Mesenchymal stem cell (in vitro differentiated cells and primary cell): ENCODE results near the gene MKNK1.

Experiments used
- DNase-seq: peaks from one replicate; pipeline ENCODE4 v3.0.0-alpha.2; 2013
- H2AFZ ChIP-seq: one replicate; pipeline ENCODE4 v1.6.1; 2013; ENCODE audit warnings: low read depth, mild to moderate bottlenecking, control low read depth, inconsistent platforms, low read length, moderate library complexity
- H2AK5ac ChIP-seq: 2 replicates; pipeline ENCODE4 v1.6.1; 2013; ENCODE audit warnings: low read length, moderate library complexity, mild to moderate bottlenecking, inconsistent platforms; ENCODE audit not compliant: severe bottlenecking
- H2BK120ac ChIP-seq: one replicate; pipeline ENCODE4 v1.6.1; 2013; ENCODE audit warnings: low read depth, mild to moderate bottlenecking, inconsistent platforms, low read length, moderate library complexity
- H2BK12ac ChIP-seq, 2 experiments: one replicate each; pipeline ENCODE4 v1.6.1; 2013; ENCODE audit warnings: inconsistent platforms in 2 of 2, low read length in 2 of 2, mild to moderate bottlenecking in 2 of 2, moderate library complexity in 2 of 2, control low read depth in 1 of 2
- H2BK15ac ChIP-seq: one replicate; pipeline ENCODE4 v1.6.1; 2013; ENCODE audit warnings: mild to moderate bottlenecking, low read depth, inconsistent platforms; ENCODE audit not compliant: poor library complexity, severe bottlenecking
- H2BK5ac ChIP-seq: 2 replicates; pipeline ENCODE4 v1.6.1; 2013; ENCODE audit warnings: low read depth, mild to moderate bottlenecking, low read length, control low read depth, inconsistent platforms; ENCODE audit not compliant: poor library complexity, severe bottlenecking
- H3K14ac ChIP-seq, 2 experiments: one replicate each; pipeline ENCODE4 v1.6.1; 2013; ENCODE audit warnings: inconsistent platforms in 2 of 2, low read length in 2 of 2, control low read depth in 1 of 2, mild to moderate bottlenecking in 1 of 2, moderate library complexity in 1 of 2
- H3K18ac ChIP-seq, 2 experiments: one replicate each; pipeline ENCODE4 v1.6.1; 2013; ENCODE audit warnings: inconsistent platforms in 2 of 2, low read length in 2 of 2, control low read depth in 1 of 2, low read depth in 1 of 2, mild to moderate bottlenecking in 1 of 2
- H3K23ac ChIP-seq, 2 experiments: one replicate each; pipeline ENCODE4 v1.6.1; 2013; ENCODE audit warnings: inconsistent platforms in 2 of 2, low read length in 2 of 2, mild to moderate bottlenecking in 2 of 2, moderate library complexity in 2 of 2, control low read depth in 1 of 2
- H3K27ac ChIP-seq: 2 replicates; pipeline ENCODE4 v1.5.1; 2013; ENCODE audit warnings: mild to moderate bottlenecking, moderate library complexity, low read length, control low read depth, inconsistent platforms; ENCODE audit not compliant: poor library complexity, severe bottlenecking
- H3K27me3 ChIP-seq, 2 experiments: 2 replicates each; pipeline versions ENCODE4 v1.6.1 to v1.7.0; 2013; ENCODE audit warnings: low read length in 2 of 2, mild to moderate bottlenecking in 2 of 2, moderate library complexity in 2 of 2, control low read depth in 1 of 2, inconsistent platforms in 1 of 2; ENCODE audit not compliant: control insufficient read depth in 1 of 2, insufficient read depth in 1 of 2
- H3K36me3 ChIP-seq, 2 experiments: 2 replicates each; pipeline versions ENCODE4 v1.6.1 to v1.7.0; 2013; ENCODE audit warnings: low read length in 2 of 2, control low read depth in 1 of 2, inconsistent platforms in 1 of 2, low read depth in 1 of 2, mild to moderate bottlenecking in 1 of 2; ENCODE audit not compliant: insufficient read depth in 2 of 2, control insufficient read depth in 1 of 2
- H3K4ac ChIP-seq, 2 experiments: one replicate each; pipeline ENCODE4 v1.6.1; 2013; ENCODE audit warnings: inconsistent platforms in 2 of 2, low read length in 2 of 2, mild to moderate bottlenecking in 2 of 2, moderate library complexity in 2 of 2, control low read depth in 1 of 2, low read depth in 1 of 2
- H3K4me1 ChIP-seq: 2 replicates; pipeline ENCODE4 v1.6.1; 2013; ENCODE audit warnings: low read depth, low read length, control low read depth; ENCODE audit not compliant: control insufficient read depth, insufficient read depth
- H3K4me2 ChIP-seq: 2 replicates; pipeline ENCODE4 v1.6.1; 2013; ENCODE audit warnings: low read length, mild to moderate bottlenecking, inconsistent platforms; ENCODE audit not compliant: poor library complexity, severe bottlenecking
- H3K4me3 ChIP-seq, 2 experiments: 2 replicates each; pipeline versions ENCODE4 v1.5.1 to v1.7.0; 2013; ENCODE audit warnings: low read length in 2 of 2, mild to moderate bottlenecking in 2 of 2, control low read depth in 1 of 2, low read depth in 1 of 2; ENCODE audit not compliant: insufficient read depth in 1 of 2
- H3K79me1 ChIP-seq: replicated peaks from 2 replicates; pipeline ENCODE4 v1.6.1; 2013; ENCODE audit warnings: mild to moderate bottlenecking, control low read depth, low read length, inconsistent platforms; ENCODE audit not compliant: poor library complexity, severe bottlenecking
- H3K9ac ChIP-seq: 2 replicates; pipeline ENCODE4 v1.7.0; 2013; ENCODE audit warnings: mild to moderate bottlenecking, low read length, moderate library complexity
- H3K9me3 ChIP-seq: 2 replicates; pipeline ENCODE4 v1.7.0; 2013; ENCODE audit warnings: mild to moderate bottlenecking, low read length; ENCODE audit not compliant: control insufficient read depth
- H4K8ac ChIP-seq: one replicate; pipeline ENCODE4 v1.6.1; 2013; ENCODE audit warnings: inconsistent platforms, mild to moderate bottlenecking, low read length, moderate library complexity
- H4K91ac ChIP-seq: one replicate; pipeline ENCODE4 v1.6.1; 2013; ENCODE audit warnings: mild to moderate bottlenecking, low read length, inconsistent platforms
- WGBS: methylation state at CpG from one replicate; pipeline ENCODE4 v1.1.7; 2013; ENCODE audit warnings: mixed read lengths; 5-methylcytosine and 5-hydroxymethylcytosine counted together

Gene MKNK1

GRCh38 chr1:46549697-46550681 lies 54.1 kb downstream of the MKNK1 start:
- H3K4me3 ChIP-seq = no peak overlapping the region
- no peaks in the 10 kb centered on the region for H3K79me1 ChIP-seq
- H4K91ac ChIP-seq = no peak overlapping the region
- H3K4me2 ChIP-seq = no peak overlapping the region
- H2AK5ac ChIP-seq = no peak overlapping the region
- H3K27me3 ChIP-seq = peaks cover 69 to 73% of the 10 kb centered on the region in 2 experiments
- H3K27ac ChIP-seq = no peak overlapping the region
- H2BK120ac ChIP-seq = no peak overlapping the region
- H2BK12ac ChIP-seq = no peak overlapping the region
- H2BK5ac ChIP-seq = no peak overlapping the region
- WGBS = 64% methylated on average over 18 of the region's 20 CpGs
- H3K18ac ChIP-seq = no peak overlapping the region
- peak overlapping the region in 1 of 2 experiments; percentile 5 for H3K14ac ChIP-seq
- H4K8ac ChIP-seq = no peak overlapping the region
- H3K36me3 ChIP-seq = no peaks in the 10 kb centered on the region
- H3K4ac ChIP-seq = no peak overlapping the region
- DNase-seq = peak; percentile 82
- peak overlapping the region; percentile 55 for H3K9ac ChIP-seq
- H2BK15ac ChIP-seq = no peak overlapping the region
- H2AFZ ChIP-seq = no peak overlapping the region
- H3K23ac ChIP-seq = no peak overlapping the region
- H3K4me1 ChIP-seq = peaks cover 2% of the 10 kb centered on the region
- H3K9me3 ChIP-seq = no peaks in the 10 kb centered on the region

DNA sequence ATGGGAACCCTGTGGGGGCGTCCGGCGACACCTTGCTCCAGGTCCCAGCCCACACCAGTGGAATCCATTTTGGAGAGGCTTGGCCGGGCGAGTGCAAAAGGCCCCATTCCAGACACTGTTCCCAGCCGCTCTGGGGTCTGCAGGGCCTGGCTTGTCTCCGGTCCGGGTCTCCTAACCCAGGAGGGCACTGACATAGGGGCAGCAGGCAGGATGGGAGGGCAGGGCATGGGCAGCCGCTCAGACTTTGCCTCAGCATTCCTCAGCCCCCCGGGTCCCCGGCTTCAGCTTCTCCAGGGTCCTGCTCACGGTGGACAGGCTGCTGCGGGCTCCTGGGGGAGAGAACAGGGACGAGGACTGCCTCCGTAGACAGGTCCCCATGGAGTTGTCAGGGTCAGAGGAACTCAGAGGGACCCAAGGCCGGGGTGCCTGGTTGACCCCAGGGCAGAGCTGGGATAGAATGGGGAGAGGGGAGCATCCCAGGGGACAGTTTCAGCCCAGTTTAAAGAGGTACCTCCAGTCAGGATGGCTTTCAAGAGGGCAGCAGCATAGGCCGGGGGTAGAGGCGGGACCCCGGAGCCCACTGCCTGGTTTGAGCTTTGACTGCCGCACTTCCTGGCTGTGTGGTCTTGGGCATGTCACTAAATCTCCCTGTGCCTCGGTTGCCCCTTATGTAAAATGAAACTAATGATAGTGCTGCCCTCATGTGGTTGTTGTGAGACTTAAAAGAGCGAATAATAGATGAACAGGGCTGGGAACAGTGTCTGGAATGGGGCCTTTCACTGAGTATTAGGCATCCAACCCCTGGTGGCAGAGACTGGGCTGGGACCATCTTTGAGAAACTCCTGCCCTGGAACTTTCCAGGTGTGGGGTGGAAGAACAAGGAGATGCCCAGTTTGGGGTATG lies 56.3 kb downstream of the MKNK1 start:
- peak overlapping the region; percentile 24 for H3K9ac ChIP-seq
- no peak overlapping the region for H3K23ac ChIP-seq
- H3K18ac ChIP-seq = peak overlapping the region in 1 of 2 experiments; percentile 28
- H3K27me3 ChIP-seq = peaks cover 84 to 86% of the 10 kb centered on the region in 2 experiments
- H2BK15ac ChIP-seq = no peak overlapping the region
- H3K4me3 ChIP-seq = no peak overlapping the region
- no peak overlapping the region for H2AK5ac ChIP-seq
- H3K36me3 ChIP-seq = no peaks in the 10 kb centered on the region
- no peak overlapping the region for H3K4me2 ChIP-seq
- no peak overlapping the region for H2BK12ac ChIP-seq
- DNase-seq = peak; percentile 68
- no peaks in the 10 kb centered on the region for H3K79me1 ChIP-seq
- H4K91ac ChIP-seq = no peak overlapping the region
- no peak overlapping the region for H3K27ac ChIP-seq
- H4K8ac ChIP-seq = peak overlapping the region; percentile 32
- no peak overlapping the region for H3K14ac ChIP-seq
- 56% methylated on average over 22 of the region's 22 CpGs for WGBS
- no peaks in the 10 kb centered on the region for H3K9me3 ChIP-seq
- no peak overlapping the region for H2BK120ac ChIP-seq
- no peak overlapping the region for H2AFZ ChIP-seq
- H2BK5ac ChIP-seq = no peak overlapping the region
- peaks cover 6% of the 10 kb centered on the region for H3K4me1 ChIP-seq
- H3K4ac ChIP-seq = no peak overlapping the region

DNA sequence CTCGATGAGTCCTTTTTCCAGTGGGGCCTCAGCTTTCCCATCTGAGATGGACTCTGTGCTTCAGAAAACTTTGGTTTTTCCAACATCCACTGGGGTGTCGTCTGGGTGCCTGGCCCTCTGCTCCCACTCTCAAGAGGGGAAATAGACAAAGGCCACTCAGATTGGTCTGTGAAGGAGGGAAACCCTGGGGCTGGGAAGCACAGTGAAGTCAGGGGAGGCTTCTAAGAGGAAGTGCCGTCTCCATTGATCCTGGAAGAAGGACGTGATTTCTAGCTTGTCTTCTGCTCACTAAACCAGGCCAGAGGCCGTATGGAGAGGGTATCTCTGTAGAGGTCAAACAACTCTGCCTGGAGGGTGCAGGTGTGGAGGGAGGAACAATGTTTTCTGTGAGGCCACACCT lies 57.9 kb downstream of the MKNK1 start:
- Histone ChIP-seq H2AK5ac (no peak overlapping the region), H3K27me3 (peaks cover 80 to 83% of the 10 kb centered on the region in 2 experiments), H3K36me3 (no peaks in the 10 kb centered on the region), H3K79me1 (no peaks in the 10 kb centered on the region), H3K4me1 (peaks cover 6% of the 10 kb centered on the region), H3K18ac (no peak overlapping the region), H2BK12ac (no peak overlapping the region), H3K9ac (no peak overlapping the region), H3K14ac (no peak overlapping the region), H3K23ac (no peak overlapping the region), H3K9me3 (no peaks in the 10 kb centered on the region), H2AFZ (no peak overlapping the region), H2BK15ac (no peak overlapping the region), H3K27ac (no peak overlapping the region), H4K8ac (no peak overlapping the region), H4K91ac (no peak overlapping the region), H3K4ac (no peak overlapping the region), H3K4me2 (no peak overlapping the region), H2BK120ac (no peak overlapping the region), H3K4me3 (no peak overlapping the region), H2BK5ac (no peak overlapping the region)
- DNase-seq = no peak
- WGBS = 64% methylated on average over 5 of the region's 5 CpGs

GRCh38 chr1:46545784-46546183 lies 58.3 kb downstream of the MKNK1 start:
- H2AFZ ChIP-seq = no peak overlapping the region
- H3K14ac ChIP-seq = no peak overlapping the region
- H3K18ac ChIP-seq = no peak overlapping the region
- no peak for DNase-seq
- peaks cover 77 to 83% of the 10 kb centered on the region in 2 experiments for H3K27me3 ChIP-seq
- H3K36me3 ChIP-seq = no peaks in the 10 kb centered on the region
- H3K9me3 ChIP-seq = no peaks in the 10 kb centered on the region
- no peak overlapping the region for H2BK12ac ChIP-seq
- H2BK120ac ChIP-seq = no peak overlapping the region
- H3K4me3 ChIP-seq = no peak overlapping the region
- no peak overlapping the region for H3K23ac ChIP-seq
- H3K4ac ChIP-seq = no peak overlapping the region
- no peak overlapping the region for H2BK15ac ChIP-seq
- no peak overlapping the region for H2AK5ac ChIP-seq
- H3K9ac ChIP-seq = no peak overlapping the region
- peaks cover 6% of the 10 kb centered on the region for H3K4me1 ChIP-seq
- H3K4me2 ChIP-seq = no peak overlapping the region
- no peak overlapping the region for H4K8ac ChIP-seq
- H4K91ac ChIP-seq = no peak overlapping the region
- no peak overlapping the region for H3K27ac ChIP-seq
- H2BK5ac ChIP-seq = no peak overlapping the region
- WGBS = 54% methylated on average over 3 of the region's 3 CpGs
- no peaks in the 10 kb centered on the region for H3K79me1 ChIP-seq
